ENCODE data around the gene MAPK10. TPM values are rescaled to one million over a fixed set of nuclear protein-coding genes. Genes with fewer than 3 reads are reported as not detected.

Gene MAPK10
- polyA plus RNA-seq, 3 donors, result 54.5 to 84.6 (median 80.2) TPM

Other genes starting within 250 kb of the MAPK10 start
- gene PTPN13, start 234.3 kb upstream of the MAPK10 start, polyA plus RNA-seq (ENCODE audit: insufficient read length in 3 of 3), result 100 to 1,000 TPM; 116 to 154 (median 151) TPM

Data from renal pelvis (tissue), 3 donors.